ENCODE data around the gene FIP1L1.

GRCh38 chr4:53456178-53456577, 78.7 kb downstream of the FIP1L1 start:
- TF ChIP-seq TOX (CRISPR knock-in tag; IDR thresholded peaks at IDR 0.05; ENCODE audit: borderline replicate concordance) (no peak), PATZ1 (CRISPR knock-in tag; IDR thresholded peaks at IDR 0.05; ENCODE audit: borderline replicate concordance) (no peak), ZC3H10 (CRISPR knock-in tag; IDR thresholded peaks at IDR 0.05) (no peak), POU6F1 (CRISPR knock-in tag; IDR thresholded peaks at IDR 0.05; ENCODE audit: borderline replicate concordance, low read depth) (no peak), RARB (CRISPR knock-in tag; IDR thresholded peaks at IDR 0.05) (no peak), BACH2 (CRISPR knock-in tag; IDR thresholded peaks at IDR 0.05; ENCODE audit: borderline replicate concordance) (no peak), ZFP30 (CRISPR knock-in tag; IDR thresholded peaks at IDR 0.05) (no peak), TCF4 (CRISPR knock-in tag; IDR thresholded peaks at IDR 0.05; ENCODE audit: borderline replicate concordance) (no peak), SNAI2 (CRISPR knock-in tag; IDR thresholded peaks at IDR 0.05) (no peak)

Measured in SK-N-SH treated with all-trans-retinoic acid at 6 μM for 48 hours (cell line).